Activated CD4-positive, alpha-beta T cell treated with anti-CD3 and anti-CD28 coated beads for 36 hours (primary cell): ENCODE data around the gene CEP131. TPM values are rescaled to one million over a fixed set of nuclear protein-coding genes. Genes with fewer than 3 reads are reported as not detected.
"Not testable (repeated sequence)": the region's sequence is repeated elsewhere in the genome, so short reads cannot be mapped to it uniquely, and the experiment has no call there.

Source experiments
- ATAC-seq: fragments of 200-7000 bp; cut with Tn5 transposase; one replicate; pipeline ENCODE4 v1.10.0; 2021; ENCODE audit warnings: mild to moderate bottlenecking, moderate library complexity
- CTCF ChIA-PET: fragments of 350-600 bp; sonication (Branson Sonifier 250); formaldehyde crosslinking; loops from one replicate; lab custom pipeline; 2021; ENCODE audit warnings: antibody characterized with exemption; lab: Charles Lee
- POLR2A ChIA-PET: fragments of 350-600 bp; sonication (Branson Sonifier 250); formaldehyde crosslinking; loops from one replicate; lab custom pipeline; 2021; ENCODE audit warnings: antibody characterized with exemption, inconsistent platforms; lab: Charles Lee
- DNase-seq: peaks from one replicate; pipeline ENCODE4 v3.0.0-alpha.2; 2020
- H3K27ac Mint-ChIP-seq: one replicate; pipeline ENCODE4 v1.8.0; 2021; ENCODE audit warnings: mixed read lengths
- H3K27me3 Mint-ChIP-seq: one replicate; pipeline ENCODE4 v1.8.0; 2021; ENCODE audit warnings: mixed read lengths
- H3K36me3 Mint-ChIP-seq: one replicate; pipeline ENCODE4 v1.8.0; 2021; ENCODE audit warnings: low read depth, mixed read lengths
- H3K4me1 Mint-ChIP-seq: one replicate; pipeline ENCODE4 v1.8.0; 2021; ENCODE audit warnings: mixed read lengths
- H3K4me3 Mint-ChIP-seq: one replicate; pipeline ENCODE4 v1.8.0; 2021; ENCODE audit warnings: mild to moderate bottlenecking, moderate library complexity, mixed read lengths
- H3K9me3 Mint-ChIP-seq: one replicate; pipeline ENCODE4 v1.8.0; 2021; ENCODE audit warnings: low read depth, mixed read lengths
- intact Hi-C, 2 experiments: fragments of 100-400 bp; cut with DNase I in 1 of 2; cut with micrococcal nuclease in 1 of 2; formaldehyde crosslinking; loops; one replicate each; pipeline versions ENCODE4 v1.14.2 to v1.15.1; 2022 to 2024; cut with DNase I, micrococcal nuclease
- total RNA-seq, 2 experiments: library from RNA; stranded (reverse); gene quantifications; one replicate each; pipeline ENCODE4 v1.2.3, GENCODE V29; 2021

CEP131 gene
- total RNA-seq, 2 experiments from 2014 or later = 7.6 to 9.5 TPM

- ATAC-seq (no peak), DNase-seq (no peak)
- CTCF ChIA-PET = no interaction called here
- no peaks in the 10 kb centered on the region for H3K9me3 Mint-ChIP-seq
- H3K27ac Mint-ChIP-seq = no peak overlapping the region
- H3K4me1 Mint-ChIP-seq = no peaks in the 10 kb centered on the region
- no peak overlapping the region for H3K4me3 Mint-ChIP-seq
- no peaks in the 10 kb centered on the region for H3K36me3 Mint-ChIP-seq
- POLR2A ChIA-PET = no interaction called here
- peaks cover 13% of the 10 kb centered on the region for H3K27me3 Mint-ChIP-seq
- intact Hi-C loops = no loop called here
Measured at GRCh38 chr17:81160747-81161453, 61.9 kb downstream of the CEP131 start.

- no peak overlapping the region for H3K27ac Mint-ChIP-seq
- H3K9me3 Mint-ChIP-seq = no peaks in the 10 kb centered on the region
- ChIA-PET POLR2A (no interaction called here), CTCF (no interaction called here)
- peaks cover 13% of the 10 kb centered on the region for H3K27me3 Mint-ChIP-seq
- DNase-seq = no peak
- H3K36me3 Mint-ChIP-seq = no peaks in the 10 kb centered on the region
- ATAC-seq = no peak
- intact Hi-C loops = no loop called here
- H3K4me1 Mint-ChIP-seq = no peaks in the 10 kb centered on the region
- H3K4me3 Mint-ChIP-seq = no peak overlapping the region
Measured at GRCh38 chr17:81160306-81160705, 62.5 kb downstream of the CEP131 start.

GRCh38 chr17:81159611-81160265, 63.0 kb downstream of the CEP131 start:
- intact Hi-C loops = no loop called here
- POLR2A ChIA-PET = no interaction called here
- DNase-seq (no peak), ATAC-seq (no peak)
- Mint-ChIP-seq H3K4me3 (no peak overlapping the region), H3K27me3 (peaks cover 12% of the 10 kb centered on the region), H3K36me3 (no peaks in the 10 kb centered on the region), H3K27ac (no peak overlapping the region), H3K9me3 (no peaks in the 10 kb centered on the region), H3K4me1 (no peaks in the 10 kb centered on the region)
- CTCF ChIA-PET = no interaction called here

- Mint-ChIP-seq H3K4me3 (no peak overlapping the region), H3K27ac (no peak overlapping the region), H3K27me3 (peaks cover 8% of the 10 kb centered on the region), H3K9me3 (no peaks in the 10 kb centered on the region), H3K4me1 (no peaks in the 10 kb centered on the region), H3K36me3 (no peaks in the 10 kb centered on the region)
- ChIA-PET POLR2A (no interaction called here), CTCF (interaction anchor here (0.7 kb wide), 1 partner anchor 195 kb away, joined by 3 read pairs; no protein-coding TSS in a partner anchor)
- no peak for DNase-seq
- no peak for ATAC-seq
- intact Hi-C loops = no loop called here
Measured at GRCh38 chr17:81158688-81159590, 63.8 kb downstream of the CEP131 start.

GRCh38 chr17:81157848-81158687, 64.7 kb downstream of the CEP131 start:
- DNase-seq (no peak), ATAC-seq (no peak)
- Mint-ChIP-seq H3K9me3 (no peaks in the 10 kb centered on the region), H3K27me3 (peaks cover 8% of the 10 kb centered on the region), H3K36me3 (no peaks in the 10 kb centered on the region), H3K27ac (no peak overlapping the region), H3K4me3 (no peak overlapping the region), H3K4me1 (no peaks in the 10 kb centered on the region)
- CTCF ChIA-PET = interaction anchor here (0.6 to 0.7 kb wide), 2 partner anchors 133 to 194 kb away, joined by 3 to 4 read pairs; no protein-coding TSS in a partner anchor
- POLR2A ChIA-PET = no interaction called here
- intact Hi-C loops = no loop called here

- POLR2A ChIA-PET = no interaction called here
- no peak overlapping the region for H3K4me3 Mint-ChIP-seq
- intact Hi-C loops = no loop called here
- DNase-seq = no peak
- ATAC-seq = no peak
- peaks cover 8% of the 10 kb centered on the region for H3K27me3 Mint-ChIP-seq
- no peaks in the 10 kb centered on the region for H3K36me3 Mint-ChIP-seq
- no peaks in the 10 kb centered on the region for H3K4me1 Mint-ChIP-seq
- CTCF ChIA-PET = no interaction called here
- H3K9me3 Mint-ChIP-seq = no peaks in the 10 kb centered on the region
- no peak overlapping the region for H3K27ac Mint-ChIP-seq
Measured at GRCh38 chr17:81156866-81157805, 65.6 kb downstream of the CEP131 start.

- H3K4me3 Mint-ChIP-seq = no peak overlapping the region
- intact Hi-C loops = no loop called here
- no peaks in the 10 kb centered on the region for H3K36me3 Mint-ChIP-seq
- no peaks in the 10 kb centered on the region for H3K4me1 Mint-ChIP-seq
- ATAC-seq (no peak), DNase-seq (no peak)
- CTCF ChIA-PET = no interaction called here
- H3K9me3 Mint-ChIP-seq = no peaks in the 10 kb centered on the region
- POLR2A ChIA-PET = no interaction called here
- no peak overlapping the region for H3K27ac Mint-ChIP-seq
- H3K27me3 Mint-ChIP-seq = no peaks in the 10 kb centered on the region
Measured at GRCh38 chr17:81154961-81155360, 67.8 kb downstream of the CEP131 start.

- H3K27me3 Mint-ChIP-seq, intact Hi-C loops, H3K4me1 Mint-ChIP-seq, ATAC-seq, H3K9me3 Mint-ChIP-seq, POLR2A ChIA-PET, H3K36me3 Mint-ChIP-seq, H3K4me3 Mint-ChIP-seq, CTCF ChIA-PET, H3K27ac Mint-ChIP-seq, DNase-seq: not testable (repeated sequence)
Measured at GRCh38 chr17:81154016-81154415, 68.7 kb downstream of the CEP131 start.

- ATAC-seq = no peak
- no peak for DNase-seq
- no peak overlapping the region for H3K4me3 Mint-ChIP-seq
- CTCF ChIA-PET = no interaction called here
- POLR2A ChIA-PET = no interaction called here
- H3K9me3 Mint-ChIP-seq = no peaks in the 10 kb centered on the region
- peaks cover 3% of the 10 kb centered on the region for H3K27me3 Mint-ChIP-seq
- H3K36me3 Mint-ChIP-seq = no peaks in the 10 kb centered on the region
- H3K27ac Mint-ChIP-seq = no peak overlapping the region
- no peaks in the 10 kb centered on the region for H3K4me1 Mint-ChIP-seq
- intact Hi-C loops = no loop called here
Measured at GRCh38 chr17:81153340-81153803, 69.4 kb downstream of the CEP131 start.

GRCh38 chr17:81152288-81152828, 70.4 kb downstream of the CEP131 start:
- Mint-ChIP-seq H3K9me3 (no peaks in the 10 kb centered on the region), H3K36me3 (no peaks in the 10 kb centered on the region), H3K27me3 (peaks cover 3% of the 10 kb centered on the region), H3K4me1 (no peaks in the 10 kb centered on the region), H3K4me3 (no peak overlapping the region), H3K27ac (no peak overlapping the region)
- POLR2A ChIA-PET = no interaction called here
- ATAC-seq (no peak), DNase-seq (no peak)
- intact Hi-C loops = no loop called here
- CTCF ChIA-PET = interaction anchor here (0.5 kb wide), 1 partner anchor 56 kb away, joined by 3 read pairs; no protein-coding TSS in a partner anchor
